WI38 (cell line): Measurements from ENCODE around the gene DUSP18.

Experiments used
- H3K4me3 ChIP-seq: 2 replicates; pipeline ENCODE4 v1.5.1; 2011; ENCODE audit warnings: low read depth, mild to moderate bottlenecking, control low read depth, low read length
- CTCF ChIP-seq: IDR thresholded peaks from 2 replicates; pipeline ENCODE4 v1.5.1; 2012; ENCODE audit warnings: low read depth, mild to moderate bottlenecking, control low read depth, low read length

Gene DUSP18

GRCh38 chr22:30701872-30702271 lies 34.2 kb upstream of the DUSP18 start:
- H3K4me3 ChIP-seq, result no peak overlapping the region
- TF ChIP-seq CTCF, result no peak

DNA sequence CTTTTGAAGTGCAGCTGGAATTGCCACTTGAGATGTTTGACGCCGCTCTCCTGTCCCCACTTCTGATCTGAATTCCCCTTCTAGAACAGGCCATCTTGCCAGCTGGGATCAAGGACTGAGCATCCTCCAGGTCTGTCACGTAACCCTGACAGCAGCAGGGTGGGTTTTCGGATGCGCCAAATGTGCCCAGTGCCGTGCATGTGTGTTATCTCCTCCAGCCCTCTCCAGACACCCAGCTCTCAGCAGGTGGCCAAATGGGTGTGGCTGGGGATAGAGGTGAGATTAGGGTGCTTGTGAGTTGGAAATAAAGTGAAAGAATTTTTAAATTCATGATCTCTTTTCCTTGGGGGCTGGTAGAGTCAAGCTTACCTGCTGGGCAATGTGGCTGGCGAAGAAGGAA lies 30.3 kb upstream of the DUSP18 start:
- TF ChIP-seq CTCF, result no peak
- H3K4me3 ChIP-seq, result no peak overlapping the region

- no peak overlapping the region for H3K4me3 ChIP-seq
- no peak for TF ChIP-seq CTCF
Measured at GRCh38 chr22:30695871-30696655, 28.4 kb upstream of the DUSP18 start.

DNA sequence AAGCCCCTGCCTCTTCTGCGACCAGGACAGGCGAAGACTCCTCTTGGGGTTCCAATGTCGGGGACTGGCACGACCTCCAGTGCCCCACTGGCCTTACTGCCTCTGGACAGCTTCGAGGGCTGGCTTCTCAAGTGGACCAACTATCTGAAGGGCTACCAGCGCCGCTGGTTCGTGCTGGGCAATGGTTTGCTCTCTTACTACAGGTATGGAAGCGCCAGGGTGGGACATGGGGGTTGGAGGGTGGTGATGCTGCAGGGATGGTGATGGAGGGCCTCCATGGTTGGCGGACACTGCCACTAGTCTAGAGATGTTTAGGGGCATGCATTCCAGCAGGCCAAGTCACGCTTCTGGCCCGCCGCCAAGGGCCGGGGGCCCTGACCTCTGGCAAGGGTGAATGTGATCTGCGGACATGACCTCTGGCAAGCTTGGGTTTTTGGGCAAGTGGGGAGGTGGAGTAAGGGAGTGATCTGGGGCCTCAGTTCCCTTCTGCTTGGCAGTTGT lies 27.7 kb upstream of the DUSP18 start:
- H3K4me3 ChIP-seq, result no peak overlapping the region
- no peak for TF ChIP-seq CTCF

- no peak for TF ChIP-seq CTCF
- peak within 1 kb of the TSS; percentile 43 for H3K4me3 ChIP-seq
Measured at GRCh38 chr22:30694640-30695350, 27.1 kb upstream of the DUSP18 start, which contains the start of gene OSBP2. Gene OSBP2, plus strand, starts transcription at chr22:30694874. Its CDS starts 36 bp downstream, at chr22:30694910.

- peak overlapping the region; percentile 43 for H3K4me3 ChIP-seq
- TF ChIP-seq CTCF, result no peak
Measured at GRCh38 chr22:30694171-30694639, 26.5 kb upstream of the DUSP18 start.

DNA sequence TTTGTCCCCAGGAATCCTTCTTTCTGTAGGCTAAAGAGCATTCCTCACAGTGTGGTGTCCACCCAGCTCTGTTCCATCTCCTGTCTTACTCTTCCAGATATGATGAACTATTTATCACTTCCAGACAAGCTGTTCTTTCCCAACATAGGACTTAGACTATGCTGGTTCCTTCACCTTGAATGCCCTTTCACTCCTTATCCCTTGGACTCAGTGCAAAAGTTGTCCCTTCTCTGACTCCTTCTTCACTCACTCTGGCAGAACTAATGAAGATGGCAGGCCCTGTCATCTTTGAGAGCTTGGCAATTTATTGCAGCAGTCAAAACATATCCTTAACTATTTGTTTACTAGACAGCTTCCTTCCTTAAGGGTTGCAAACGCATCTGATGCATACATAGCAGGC lies 23.5 kb upstream of the DUSP18 start:
- no peak overlapping the region for H3K4me3 ChIP-seq
- no peak for TF ChIP-seq CTCF
